Body of pancreas (tissue), 4 donors: Measurements from ENCODE around the gene PFKFB3. TPM values are rescaled to one million over a fixed set of nuclear protein-coding genes. Genes with fewer than 3 reads are reported as not detected.

Source experiments
- ATAC-seq: fragments of 150-250 bp; one replicate; pipeline ENCODE4 v1.9.1; 2016
- DNase-seq, 4 donors: peaks; one replicate each; pipeline ENCODE4 v3.0.0-alpha.2; 2019
- H3K27ac ChIP-seq, 4 donors: fragments of 200-600 bp; sonication (generic); 1 replicate in 3 of 4; 2 replicates in 1 of 4; pipeline versions ENCODE4 v1.5.1 to v1.6.1; 2016 to 2019; ENCODE audit warnings: mild to moderate bottlenecking in 1 of 4, mixed read lengths in 1 of 4, moderate library complexity in 1 of 4
- H3K27me3 ChIP-seq, 2 donors: fragments of 200-600 bp; sonication (generic); one replicate each; pipeline ENCODE4 v1.6.0; 2016; ENCODE audit warnings: mild to moderate bottlenecking in 1 of 2
- H3K36me3 ChIP-seq, 2 donors: fragments of 200-600 bp; sonication (generic); replicated peaks in 1 of 2; 2 replicates each; pipeline ENCODE4 v1.5.1; 2016; ENCODE audit warnings: low read depth in 2 of 2; ENCODE audit not compliant: insufficient read depth in 1 of 2
- H3K4me1 ChIP-seq: fragments of 200-600 bp; sonication (generic); one replicate; pipeline ENCODE4 v1.6.0; 2016
- H3K4me3 ChIP-seq, 2 donors: fragments of 200-600 bp; sonication (generic); 1 replicate in 1 of 2; 2 replicates in 1 of 2; pipeline ENCODE4 v1.5.1; 2016 to 2019
- H3K9me3 ChIP-seq, 3 donors: fragments of 200-600 bp; sonication (generic); 1 replicate in 2 of 3; 2 replicates in 1 of 3; pipeline ENCODE4 v1.5.1; 2016
- POLR2A ChIP-seq, 3 donors: fragments of 450-650 bp; IDR thresholded peaks; one replicate each; pipeline ENCODE4 v1.6.1; 2016; ENCODE audit warnings: antibody characterized with exemption in 3 of 3, mild to moderate bottlenecking in 2 of 3
- WGBS, 2 donors: methylation state at CpG; one replicate each; pipeline ENCODE4 v1.1.5; 2017; 5-methylcytosine and 5-hydroxymethylcytosine counted together
- intact Hi-C: fragments of 100-400 bp; cut with DNase I; formaldehyde crosslinking; loops from one replicate; pipeline ENCODE4 v1.15.1; 2023
- total RNA-seq, 2 donors: library from RNA; depleted of rRNA; stranded (reverse); fragments of >200 nt; gene quantifications; one replicate each; pipeline ENCODE4 v1.1.0, GENCODE V29; 2016
- TF ChIP-seq, protein P1 (sequence below), 7 experiments: fragments of 450-650 bp in 4 of 7; fragments of 200-600 bp in 3 of 7; sonication (generic) in 3 of 7; IDR thresholded peaks; one replicate each; pipeline ENCODE4 v1.5.1; 2016 to 2019; ENCODE audit warnings: antibody characterized with exemption in 7 of 7

PFKFB3 gene
- total RNA-seq, 2 donors from 2014 or later = 26.5 to 137 TPM

DNA sequence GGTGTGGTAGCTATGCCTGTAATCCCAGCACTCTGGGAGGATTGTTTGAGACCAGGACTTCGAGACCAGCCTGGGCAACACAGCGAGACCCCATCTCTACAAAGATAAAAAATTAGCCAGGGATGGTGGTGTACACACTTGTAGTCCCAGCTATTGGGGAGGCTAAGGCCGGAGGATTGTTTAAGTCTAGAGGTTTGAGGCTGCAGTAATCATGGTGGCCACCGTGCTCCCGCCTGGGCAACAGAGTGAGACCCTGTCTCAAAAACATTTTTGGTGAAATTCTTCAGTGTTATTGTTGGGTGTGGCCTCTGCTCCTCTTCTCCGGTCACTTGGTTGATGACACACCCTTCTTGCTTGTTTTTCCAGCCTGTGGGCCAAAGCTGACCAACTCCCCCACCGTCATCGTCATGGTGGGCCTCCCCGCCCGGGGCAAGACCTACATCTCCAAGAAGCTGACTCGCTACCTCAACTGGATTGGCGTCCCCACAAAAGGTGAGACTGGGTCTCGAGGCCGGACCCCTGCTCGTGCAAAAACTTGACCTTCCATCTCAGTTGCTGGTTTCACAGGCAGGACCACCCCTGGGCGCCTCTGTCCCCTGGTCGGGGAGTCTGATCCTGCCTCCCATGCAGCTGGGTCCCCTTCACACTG, 10.6 kb downstream of the PFKFB3 start:
- ATAC-seq (no peak), DNase-seq (no peak)
- Histone ChIP-seq H3K36me3 (peaks cover 0 to 30% of the 10 kb centered on the region in 2 donors), H3K4me3 (no peak overlapping the region), H3K9me3 (no peaks in the 10 kb centered on the region), H3K27me3 (no peaks in the 10 kb centered on the region), H3K4me1 (peaks cover 5% of the 10 kb centered on the region), H3K27ac (no peak overlapping the region)
- 91 to 92% methylated on average over 16 to 17 of the region's 17 CpGs for WGBS, 2 donors
- intact Hi-C loops = no loop called here
- no peak for TF ChIP-seq POLR2A (IDR thresholded peaks at IDR 0.05)

DNA sequence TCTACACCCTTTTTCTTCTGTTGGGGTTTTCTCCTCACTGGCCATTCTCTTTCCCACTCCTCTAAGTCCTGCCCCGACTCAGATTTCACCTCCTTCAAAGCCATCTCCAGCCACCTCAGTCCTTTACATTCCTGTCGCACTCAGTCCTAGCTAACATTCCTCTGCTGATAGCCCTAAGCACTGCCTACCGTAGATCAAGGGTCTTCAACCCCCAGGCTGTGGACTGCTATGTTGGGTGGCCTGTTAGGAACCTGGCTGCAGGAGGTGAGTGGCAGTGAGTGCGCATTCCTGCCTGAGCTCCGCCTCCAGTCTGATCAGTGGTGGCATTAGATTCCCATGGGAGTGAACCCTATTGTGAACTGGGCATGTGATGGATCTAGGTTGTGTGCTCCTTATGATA, 11.2 kb downstream of the PFKFB3 start:
- Histone ChIP-seq H3K27ac (no peak overlapping the region), H3K27me3 (no peaks in the 10 kb centered on the region), H3K36me3 (peaks cover 0 to 30% of the 10 kb centered on the region in 2 donors), H3K9me3 (no peaks in the 10 kb centered on the region), H3K4me3 (no peak overlapping the region), H3K4me1 (no peaks in the 10 kb centered on the region)
- 92 to 94% methylated on average over 4 to 5 of the region's 5 CpGs for WGBS, 2 donors
- DNase-seq (no peak), ATAC-seq (no peak)
- intact Hi-C loops = no loop called here
- TF ChIP-seq, protein P1, sequence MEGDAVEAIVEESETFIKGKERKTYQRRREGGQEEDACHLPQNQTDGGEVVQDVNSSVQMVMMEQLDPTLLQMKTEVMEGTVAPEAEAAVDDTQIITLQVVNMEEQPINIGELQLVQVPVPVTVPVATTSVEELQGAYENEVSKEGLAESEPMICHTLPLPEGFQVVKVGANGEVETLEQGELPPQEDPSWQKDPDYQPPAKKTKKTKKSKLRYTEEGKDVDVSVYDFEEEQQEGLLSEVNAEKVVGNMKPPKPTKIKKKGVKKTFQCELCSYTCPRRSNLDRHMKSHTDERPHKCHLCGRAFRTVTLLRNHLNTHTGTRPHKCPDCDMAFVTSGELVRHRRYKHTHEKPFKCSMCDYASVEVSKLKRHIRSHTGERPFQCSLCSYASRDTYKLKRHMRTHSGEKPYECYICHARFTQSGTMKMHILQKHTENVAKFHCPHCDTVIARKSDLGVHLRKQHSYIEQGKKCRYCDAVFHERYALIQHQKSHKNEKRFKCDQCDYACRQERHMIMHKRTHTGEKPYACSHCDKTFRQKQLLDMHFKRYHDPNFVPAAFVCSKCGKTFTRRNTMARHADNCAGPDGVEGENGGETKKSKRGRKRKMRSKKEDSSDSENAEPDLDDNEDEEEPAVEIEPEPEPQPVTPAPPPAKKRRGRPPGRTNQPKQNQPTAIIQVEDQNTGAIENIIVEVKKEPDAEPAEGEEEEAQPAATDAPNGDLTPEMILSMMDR (IDR thresholded peaks at IDR 0.05) = no peak
- no peak for TF ChIP-seq POLR2A (IDR thresholded peaks at IDR 0.05)

DNA sequence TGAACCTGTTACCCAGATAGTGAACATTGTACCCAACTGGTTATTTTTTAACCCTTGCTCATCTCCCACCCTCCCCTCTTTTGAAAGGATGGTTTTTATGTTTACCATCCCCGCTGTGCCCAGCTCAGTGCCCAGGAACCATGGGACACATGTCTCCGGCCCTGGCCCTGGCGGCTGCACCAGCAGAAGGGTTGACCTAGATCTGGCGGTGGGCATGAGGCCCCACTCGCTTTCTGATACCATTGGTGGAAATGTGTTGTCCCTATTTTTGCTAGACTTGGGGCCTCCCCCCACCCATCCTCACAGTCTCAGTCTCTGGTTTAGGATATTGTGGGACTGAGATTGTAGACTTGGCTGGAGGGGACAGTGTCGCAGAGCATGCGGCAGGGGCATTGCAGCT, 11.9 kb downstream of the PFKFB3 start:
- Histone ChIP-seq H3K4me3 (no peak overlapping the region), H3K27me3 (no peaks in the 10 kb centered on the region), H3K4me1 (no peaks in the 10 kb centered on the region), H3K27ac (no peak overlapping the region), H3K9me3 (no peaks in the 10 kb centered on the region), H3K36me3 (peaks cover 0 to 32% of the 10 kb centered on the region in 2 donors)
- ATAC-seq = no peak
- no peak for DNase-seq
- intact Hi-C loops = no loop called here
- TF ChIP-seq, protein P1 (IDR thresholded peaks at IDR 0.05) = no peak
- TF ChIP-seq POLR2A (IDR thresholded peaks at IDR 0.05) = no peak
- 93 to 99% methylated on average over 3 to 7 of the region's 7 CpGs for WGBS, 2 donors

DNA sequence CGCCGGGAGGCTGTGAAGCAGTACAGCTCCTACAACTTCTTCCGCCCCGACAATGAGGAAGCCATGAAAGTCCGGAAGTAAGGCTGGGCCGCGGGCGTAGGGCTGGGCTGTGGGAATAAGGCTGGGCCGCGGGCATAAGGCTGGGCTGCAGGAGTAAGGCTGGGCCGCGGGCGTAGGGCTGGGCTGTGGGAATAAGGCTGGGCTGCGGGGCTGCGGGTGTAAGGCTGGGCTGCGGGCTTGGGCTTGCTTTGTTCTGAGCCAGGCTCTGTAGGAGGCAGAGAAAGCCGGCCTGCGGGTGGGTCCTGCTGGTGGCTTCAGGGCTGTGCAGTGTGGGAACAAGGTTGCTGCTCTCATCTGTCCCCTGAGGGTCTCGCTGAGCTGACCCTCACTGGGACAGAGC, 12.5 kb downstream of the PFKFB3 start:
- intact Hi-C loops = no loop called here
- DNase-seq = no peak
- H3K27me3 ChIP-seq = no peaks in the 10 kb centered on the region
- no peak for TF ChIP-seq POLR2A (IDR thresholded peaks at IDR 0.05)
- TF ChIP-seq, protein P1 (IDR thresholded peaks at IDR 0.05) = no peak
- no peaks in the 10 kb centered on the region for H3K9me3 ChIP-seq
- H3K4me3 ChIP-seq = no peak overlapping the region
- no peaks in the 10 kb centered on the region for H3K4me1 ChIP-seq
- ATAC-seq = no peak
- 90 to 96% methylated on average over 12 to 19 of the region's 19 CpGs for WGBS, 2 donors
- peaks cover 0 to 32% of the 10 kb centered on the region in 2 donors for H3K36me3 ChIP-seq
- H3K27ac ChIP-seq = no peak overlapping the region

DNA sequence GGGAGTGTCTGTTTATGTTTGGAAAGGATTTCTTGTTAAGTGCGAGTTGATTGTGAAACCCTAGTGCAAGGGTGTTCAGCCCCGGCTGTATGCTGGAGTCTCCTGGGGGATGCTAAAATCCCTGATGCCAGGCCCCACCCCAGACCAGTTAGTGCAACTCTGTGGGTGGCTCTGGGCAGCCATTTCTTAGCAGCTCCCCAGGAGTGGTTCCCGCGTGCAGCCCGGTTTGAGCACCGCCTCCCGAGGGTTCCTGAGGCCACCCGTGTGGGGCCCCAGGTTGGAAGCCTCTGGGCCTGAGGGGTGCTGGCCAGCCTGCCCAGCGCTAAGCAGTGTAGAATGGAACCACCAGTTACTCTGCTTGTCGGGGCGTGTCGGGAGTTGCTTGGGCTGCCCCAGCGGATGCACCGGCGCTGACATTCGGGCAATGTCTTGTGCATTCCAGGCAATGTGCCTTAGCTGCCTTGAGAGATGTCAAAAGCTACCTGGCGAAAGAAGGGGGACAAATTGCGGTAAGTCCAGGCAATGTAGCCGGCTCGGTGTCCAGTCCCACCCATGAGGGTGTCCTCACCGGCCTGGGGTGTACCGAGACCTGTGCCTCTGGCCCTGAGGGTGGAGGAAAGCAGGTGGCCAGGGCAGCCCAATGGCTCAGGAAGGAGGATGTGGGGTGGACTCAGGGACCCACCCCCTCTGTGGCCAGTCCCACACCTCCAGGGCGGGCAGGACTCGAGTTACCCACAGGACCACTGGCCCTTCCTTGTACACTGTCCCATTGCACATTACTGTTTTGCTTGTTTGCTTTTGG, 13.2 kb downstream of the PFKFB3 start:
- Histone ChIP-seq H3K4me1 (no peaks in the 10 kb centered on the region), H3K36me3 (peaks cover 0 to 36% of the 10 kb centered on the region in 2 donors), H3K4me3 (no peak overlapping the region), H3K27ac (no peak overlapping the region), H3K9me3 (no peaks in the 10 kb centered on the region), H3K27me3 (no peaks in the 10 kb centered on the region)
- ATAC-seq = no peak
- DNase-seq = no peak
- WGBS, 2 donors = 87 to 96% methylated on average over 13 to 24 of the region's 24 CpGs
- intact Hi-C loops = no loop called here
- no peak for TF ChIP-seq POLR2A (IDR thresholded peaks at IDR 0.05)
- TF ChIP-seq, protein P1 (IDR thresholded peaks at IDR 0.05) = no peak
